Endothelial cell of umbilical vein (primary cell): ENCODE measurements around the gene NOP10. TPM values are rescaled to one million over a fixed set of nuclear protein-coding genes. Genes with fewer than 3 reads are reported as not detected.

Source experiments
- BruUV-seq: library from RNA; stranded (reverse); fragments of 400-500 nt; replicated peaks from 2 replicates; lab custom pipeline; 2021; lab: Mats Ljungman, UMichigan
- CTCF ChIA-PET: fragments of 300-600, 350-600 bp; sonication (Branson Sonifier 250); formaldehyde crosslinking; loops from one replicate; lab custom pipeline; 2021; ENCODE audit warnings: antibody characterized with exemption, inconsistent platforms; lab: Charles Lee
- POLR2A ChIA-PET: fragments of 300-600, 350-600 bp; sonication (Branson Sonifier 250); formaldehyde crosslinking; loops from one replicate; lab custom pipeline; 2021; ENCODE audit warnings: antibody characterized with exemption, inconsistent platforms; lab: Charles Lee
- DNase-seq: peaks from one replicate; pipeline ENCODE4 v3.0.0-alpha.2; 2011; ENCODE audit warnings: low read depth, low spot score
- FAIRE-seq: peaks from 2 replicates; lab custom pipeline; 2011; peaks lifted over from hg19 to GRCh38; lab: Jason Lieb, UNC
- H2AFZ ChIP-seq: 2 replicates; pipeline ENCODE4 v1.6.0; 2012; ENCODE audit warnings: low read depth, low read length, control low read depth, inconsistent platforms
- H3K27ac ChIP-seq: 2 replicates; pipeline ENCODE4 v1.5.1; 2011; ENCODE audit warnings: low read depth, mild to moderate bottlenecking, control low read depth, low read length, moderate library complexity; ENCODE audit not compliant: insufficient read depth
- H3K27me3 ChIP-seq, 2 experiments: 2 replicates each; pipeline versions ENCODE4 v1.6.0 to v1.6.1; 2011; ENCODE audit warnings: low read length in 2 of 2, mixed read lengths in 1 of 2; ENCODE audit not compliant: control insufficient read depth in 2 of 2, insufficient read depth in 2 of 2
- H3K36me3 ChIP-seq, 2 experiments: 2 replicates in 1 of 2; 3 replicates in 1 of 2; pipeline ENCODE4 v1.5.1; 2011; ENCODE audit warnings: low read length in 2 of 2, mild to moderate bottlenecking in 1 of 2, moderate library complexity in 1 of 2; ENCODE audit not compliant: control insufficient read depth in 2 of 2, insufficient read depth in 2 of 2; ENCODE audit errors: extremely low read depth in 1 of 2
- H3K4me1 ChIP-seq: 3 replicates; pipeline ENCODE4 v1.5.1; 2011; ENCODE audit warnings: mild to moderate bottlenecking, low read length; ENCODE audit not compliant: control insufficient read depth, insufficient read depth; ENCODE audit errors: extremely low read depth
- H3K4me2 ChIP-seq: 2 replicates; pipeline ENCODE4 v1.6.1; 2011; ENCODE audit warnings: low read length, control low read depth, mixed read lengths; ENCODE audit not compliant: insufficient read depth
- H3K4me3 ChIP-seq, 3 experiments: fragments of 200-600 bp in 1 of 3; sonication (generic), shearing (Covaris generic) in 1 of 3; replicated peaks in 1 of 3; 2 replicates each; pipeline ENCODE4 v1.5.1; 2011 to 2016; ENCODE audit warnings: control low read depth in 3 of 3, low read length in 3 of 3, mild to moderate bottlenecking in 2 of 3, inconsistent platforms in 1 of 3, low read depth in 1 of 3, moderate library complexity in 1 of 3; ENCODE audit not compliant: insufficient read depth in 1 of 3
- H3K79me2 ChIP-seq: 2 replicates; pipeline ENCODE4 v1.6.0; 2012; ENCODE audit warnings: low read length, inconsistent platforms; ENCODE audit not compliant: control insufficient read depth, insufficient read depth
- H3K9ac ChIP-seq: replicated peaks from 2 replicates; pipeline ENCODE3; 2011; ENCODE audit warnings: low read length, control low read depth; ENCODE audit not compliant: insufficient read depth; ENCODE audit errors: extremely low read depth
- H3K9me1 ChIP-seq: replicated peaks from 3 replicates; pipeline ENCODE4 v1.6.0; 2011; ENCODE audit warnings: mild to moderate bottlenecking, low read length; ENCODE audit not compliant: control insufficient read depth, insufficient read depth; ENCODE audit errors: extremely low read depth
- H3K9me3 ChIP-seq: replicated peaks from 2 replicates; pipeline ENCODE4 v1.5.1; 2012; ENCODE audit warnings: low read length, inconsistent platforms; ENCODE audit not compliant: control insufficient read depth, insufficient read depth
- H4K20me1 ChIP-seq: replicated peaks from 2 replicates; pipeline ENCODE3; 2011; ENCODE audit warnings: mild to moderate bottlenecking, low read length; ENCODE audit not compliant: control insufficient read depth, insufficient read depth; ENCODE audit errors: extremely low read depth
- CTCF ChIP-seq, 2 donors: IDR thresholded peaks; 1 replicate in 1 of 2; 2 replicates in 1 of 2; pipeline ENCODE4 v1.5.1; 2011; ENCODE audit warnings: low read length in 2 of 2, mild to moderate bottlenecking in 2 of 2, moderate library complexity in 2 of 2, control low read depth in 1 of 2, inconsistent platforms in 1 of 2, low read depth in 1 of 2; ENCODE audit not compliant: insufficient read depth in 1 of 2; ENCODE audit errors: extremely low read depth in 1 of 2
- EZH2 ChIP-seq: IDR thresholded peaks from 2 replicates; pipeline ENCODE4 v1.6.1; 2012; ENCODE audit warnings: borderline replicate concordance, low read depth, mild to moderate bottlenecking, moderate library complexity, low read length, inconsistent platforms; ENCODE audit not compliant: severe bottlenecking
- MAX ChIP-seq: IDR thresholded peaks from 2 replicates; pipeline ENCODE4 v1.6.1; 2011; ENCODE audit not compliant: insufficient read depth, insufficient read length
- MYC ChIP-seq: IDR thresholded peaks from one replicate; pipeline ENCODE4 v1.6.1; 2011; ENCODE audit warnings: mild to moderate bottlenecking, low read depth, low read length
- POLR2A ChIP-seq: IDR thresholded peaks from 2 replicates; pipeline ENCODE4 v1.6.1; 2012; ENCODE audit warnings: low read depth, mild to moderate bottlenecking, control low read depth, low read length
- POLR2AphosphoS5 ChIP-seq: IDR thresholded peaks from 2 replicates; pipeline ENCODE4 v1.6.1; 2012; ENCODE audit warnings: low read depth, mild to moderate bottlenecking, control low read depth, low read length, moderate library complexity; ENCODE audit not compliant: insufficient read depth
- dilution Hi-C: fragments of 300-500 bp; cut with MboI; formaldehyde crosslinking; loops from one replicate; pipeline ENCODE4 v1.15.0; 2019; ENCODE audit warnings: low sequenced_read_pairs; ENCODE audit not compliant: extremely low pct_ligation_motif_present
- intact Hi-C: fragments of 100-400 bp; cut with micrococcal nuclease; formaldehyde crosslinking; loops from one replicate; pipeline ENCODE4 v1.10.0; 2022
- polyA plus RNA-seq, 4 experiments: library from polyadenylated mRNA; depleted of rRNA in 3 of 4; stranded (reverse) in 3 of 4; unstranded in 1 of 4; fragments of >200 nt; gene quantifications; 2 replicates each; pipeline versions ENCODE4 v1.2.1 to v1.2.3, GENCODE V29; 2011 to 2012; ENCODE audit warnings: missing spikeins in 1 of 4
- total RNA-seq: library from RNA; stranded (reverse); gene quantifications from 2 replicates; pipeline ENCODE4 v1.2.3, GENCODE V29; 2021

Gene NOP10
- total and polyA plus RNA-seq, 2 donors (not counting 3 experiments of a cell fraction or from before 2014, with no cell fraction given) = 225 to 710 TPM

- TF ChIP-seq EZH2 (no peak), POLR2AphosphoS5 (no peak), POLR2A (no peak), CTCF (IDR thresholded peaks at IDR 0.05; ENCODE audit: extremely low read depth in 1 of 2, insufficient read depth in 1 of 2, low read depth in 1 of 2, low read length in 2 of 2) (no peak), MYC (no peak), MAX (no peak)
- H3K36me3 ChIP-seq = peaks cover 0 to 5% of the 10 kb centered on the region in 2 experiments
- no peak overlapping the region for H3K4me3 ChIP-seq
- H3K27ac ChIP-seq = no peak overlapping the region
- FAIRE-seq (no peak), DNase-seq (no peak)
- ChIA-PET POLR2A (no interaction called here), CTCF (interaction anchor here (1.3 kb wide), 1 partner anchor 27 kb away, joined by 3 read pairs; the partner anchor contains the start of gene LPCAT4)
- H3K9ac ChIP-seq = no peak overlapping the region
- no peaks in the 10 kb centered on the region for H3K27me3 ChIP-seq
- intact Hi-C loops (loop anchor here (10.0 kb wide), 1 partner anchor 95 kb away; the partner anchor contains the start of gene GOLGA8A), dilution Hi-C loops (no loop called here)
- no peak overlapping the region for H2AFZ ChIP-seq
- no peaks in the 10 kb centered on the region for H3K9me1 ChIP-seq
- no TSS peak for BruUV-seq
- H3K9me3 ChIP-seq = no peaks in the 10 kb centered on the region
- H3K79me2 ChIP-seq = peaks cover 19% of the 10 kb centered on the region
- H3K4me1 ChIP-seq = peaks cover 32% of the 10 kb centered on the region
- no peak overlapping the region for H3K4me2 ChIP-seq
- no peaks in the 10 kb centered on the region for H4K20me1 ChIP-seq
Measured at GRCh38 chr15:34339946-34340345, 3.0 kb downstream of the NOP10 start.
